Putamen (tissue), 1 donor: ENCODE measurements around the gene TMCO4.
"Not testable (repeated sequence)": the region's sequence is repeated elsewhere in the genome, so short reads cannot be mapped to it uniquely, and the experiment has no call there.

ENCODE experiments used
- DNase-seq: peaks from one replicate; pipeline ENCODE4 v3.0.0-alpha.2; 2016; ENCODE audit warnings: low spot score

Gene TMCO4

DNA sequence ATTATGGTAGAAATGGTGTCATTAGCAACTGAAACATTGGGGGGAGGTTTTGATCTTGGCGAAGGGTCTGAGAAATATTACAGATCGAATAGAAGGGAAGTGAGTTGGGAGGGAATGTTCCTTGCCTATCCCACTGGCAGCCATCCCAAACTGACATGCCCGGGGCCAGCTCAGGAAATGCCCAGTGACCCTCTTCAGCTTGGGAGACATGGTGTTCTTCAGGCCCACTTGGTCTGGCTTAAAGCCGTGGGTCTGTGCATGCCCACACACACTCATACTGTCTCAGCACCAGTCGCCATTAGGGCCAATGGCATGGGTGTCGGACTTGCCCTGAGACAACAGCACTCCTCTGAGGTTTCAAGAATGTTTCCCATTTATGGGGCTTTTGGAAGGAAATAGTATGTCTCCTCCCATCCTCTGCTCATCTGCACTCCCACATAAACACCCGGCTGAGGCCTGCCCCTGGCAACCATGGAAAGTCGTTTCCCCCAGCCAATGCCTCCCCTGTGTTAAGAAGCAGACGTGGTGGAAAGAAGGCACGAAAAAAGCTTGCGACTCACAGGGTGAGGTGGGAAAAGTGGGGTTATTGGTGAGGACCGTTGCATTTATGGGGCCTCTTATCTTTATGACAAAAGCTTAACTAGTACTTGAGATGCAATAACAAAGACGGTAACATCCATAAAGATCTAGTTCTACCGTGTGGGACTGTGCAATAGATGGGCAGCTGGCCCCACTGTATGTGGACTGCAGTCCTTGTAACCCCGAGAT, 13.3 kb upstream of the TMCO4 start:
- no peak for DNase-seq

DNA sequence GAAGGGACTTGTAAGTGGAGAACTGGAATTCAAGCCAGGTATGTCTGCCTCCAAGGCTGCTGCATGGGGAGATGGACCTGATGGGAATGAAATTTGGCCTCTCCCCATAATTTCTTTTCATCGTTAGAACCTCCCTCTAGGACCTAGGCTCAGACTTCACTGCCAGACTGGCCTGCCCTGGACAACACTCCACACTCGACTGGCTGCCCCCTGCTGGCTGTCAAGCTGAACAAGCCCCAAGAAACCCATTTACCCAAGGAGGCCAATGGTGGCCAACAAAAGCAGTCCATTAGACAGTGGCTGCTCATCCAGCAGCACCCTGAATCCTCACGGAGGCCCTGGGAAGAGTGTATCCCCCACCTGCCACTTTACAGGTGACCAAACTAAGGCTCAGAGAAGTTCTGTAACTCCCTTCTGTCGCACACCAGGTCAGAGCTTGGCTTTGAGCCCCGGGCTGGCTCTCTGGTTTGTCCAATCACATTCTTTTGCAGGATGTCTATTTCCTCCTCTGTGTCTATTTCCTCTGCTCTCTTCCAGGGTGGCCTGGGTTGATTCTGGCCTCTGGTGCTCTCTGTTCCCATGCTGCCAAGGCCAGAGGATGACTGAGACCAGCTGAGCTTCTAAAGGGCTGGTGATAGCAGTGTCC, 11.6 kb upstream of the TMCO4 start:
- DNase-seq, result no peak

DNA sequence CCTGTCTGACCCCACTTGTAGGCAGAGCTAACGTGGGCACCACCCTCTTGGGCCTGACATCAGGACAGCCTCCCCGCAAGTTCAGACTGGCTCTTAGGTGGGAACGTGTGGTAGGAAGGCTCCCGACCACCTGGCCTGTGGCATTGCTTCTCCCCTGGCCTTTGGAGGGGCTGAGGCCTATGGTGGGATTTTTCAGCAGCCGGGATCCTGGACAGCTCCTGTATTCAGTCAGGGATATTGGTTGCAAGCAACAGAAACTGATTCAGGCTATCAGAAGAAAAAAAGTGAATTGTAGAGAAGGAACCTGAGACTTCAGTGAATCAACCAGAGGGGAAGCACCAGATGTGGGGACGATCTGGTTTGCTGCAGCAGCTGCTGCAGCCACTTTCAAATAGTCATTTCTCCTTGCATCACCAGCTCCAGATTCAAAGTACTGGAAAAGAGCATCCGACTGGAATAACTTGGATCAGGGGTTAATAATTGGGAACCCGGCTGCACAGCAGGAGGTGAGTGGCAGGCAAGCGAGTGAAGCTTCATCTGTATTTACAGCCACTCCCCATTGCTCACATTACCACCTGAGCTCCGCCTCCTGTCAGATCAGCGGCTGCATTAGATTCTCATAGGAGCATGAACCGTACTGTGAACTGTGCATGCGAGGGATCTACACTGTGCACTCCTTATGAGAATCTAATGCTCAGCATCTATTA, 9.5 kb upstream of the TMCO4 start:
- DNase-seq, result no peak

DNA sequence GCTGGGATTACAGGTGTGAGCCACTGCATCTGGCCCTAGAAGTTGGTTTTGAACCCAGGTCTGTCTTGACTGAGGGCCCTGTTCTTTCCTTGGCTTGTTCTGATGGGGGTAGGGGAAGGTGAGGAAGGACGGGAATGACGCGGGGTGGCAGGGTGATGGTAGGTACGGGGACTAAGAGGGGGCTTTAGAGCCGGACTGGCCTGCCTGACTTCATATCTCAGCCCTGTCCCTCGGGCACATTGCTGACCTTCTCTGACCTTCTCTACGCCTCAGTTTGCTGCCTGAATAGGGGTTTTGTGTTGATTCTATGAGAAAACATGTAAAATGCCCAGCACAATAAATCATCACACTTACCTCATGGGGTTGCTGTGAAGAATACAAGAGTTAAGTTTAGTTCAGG, 8.6 kb upstream of the TMCO4 start:
- no peak for DNase-seq

DNA sequence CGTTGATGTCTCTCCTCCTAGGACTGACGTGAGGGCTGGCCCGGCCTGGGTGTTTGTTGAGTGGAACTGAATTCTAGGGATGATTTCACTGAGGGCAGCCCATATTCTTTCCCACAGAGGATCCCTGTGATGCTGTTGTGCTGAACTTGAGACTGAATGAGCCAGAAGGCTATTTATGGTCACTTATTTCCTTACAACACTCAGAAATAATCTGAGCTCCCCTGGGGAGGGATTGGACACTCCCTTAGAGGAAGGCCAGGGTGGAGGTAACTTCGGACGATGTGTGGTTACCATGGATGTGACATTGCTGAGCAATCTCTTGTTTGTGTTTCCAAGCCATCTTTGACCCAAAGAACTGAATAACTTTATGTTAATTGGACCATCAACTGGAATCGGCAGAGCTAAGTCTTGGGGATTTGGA, 5.1 kb upstream of the TMCO4 start:
- no peak for DNase-seq

DNA sequence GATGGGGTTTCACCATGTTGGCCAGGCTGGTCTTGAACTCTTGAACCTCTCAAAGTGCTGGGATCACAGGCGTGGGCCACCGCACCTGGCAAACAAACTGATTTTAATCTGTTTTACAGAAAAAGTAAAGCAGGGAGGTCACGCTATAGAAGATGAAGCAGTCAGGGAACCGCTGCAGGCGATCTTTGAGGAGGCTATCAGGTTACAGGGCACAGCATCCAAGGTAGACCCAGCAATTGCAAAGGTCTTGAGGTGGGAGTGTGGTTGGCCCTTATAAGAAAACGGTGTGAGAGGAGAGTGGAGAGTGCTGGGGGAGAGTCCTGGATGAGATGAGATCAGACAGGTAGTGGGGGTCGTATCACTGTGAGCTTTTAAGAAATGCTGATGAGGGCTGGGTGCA, 2.6 kb upstream of the TMCO4 start:
- DNase-seq, result no peak

DNA sequence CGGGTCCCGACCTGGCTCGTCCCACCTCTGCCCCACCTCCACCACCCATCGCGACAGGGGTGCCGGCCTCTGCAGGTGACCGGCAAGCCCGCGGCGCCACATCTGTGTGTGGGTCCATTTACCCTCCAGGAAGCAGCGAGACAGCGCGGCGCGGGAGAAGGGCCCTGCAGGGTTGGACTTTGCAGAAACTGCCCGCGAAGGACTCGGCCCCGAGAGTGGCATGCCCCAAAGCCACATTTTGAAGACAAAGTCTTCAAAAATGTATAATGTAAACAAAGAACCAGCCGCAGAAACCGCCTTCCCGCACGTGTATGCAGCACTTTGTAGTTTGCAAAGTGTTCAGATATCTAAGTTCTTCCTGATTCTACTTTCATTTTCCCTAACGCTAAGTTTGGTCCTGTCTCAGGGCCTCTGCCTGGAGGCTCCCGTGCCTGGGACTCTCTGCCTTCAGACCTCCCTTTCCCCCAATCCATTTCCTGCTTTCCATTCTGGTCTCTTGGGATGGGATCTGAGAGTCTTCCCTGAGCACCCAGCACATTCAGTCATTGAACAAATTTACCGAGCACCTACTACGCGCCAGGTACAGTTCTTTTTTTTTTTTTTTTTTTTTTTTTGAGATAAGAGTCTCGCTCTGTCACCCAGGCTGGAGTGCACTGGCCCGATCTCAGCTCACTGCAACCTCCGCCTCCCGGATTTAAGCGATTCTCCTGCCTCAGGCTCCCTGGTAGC, 524 bp upstream of the TMCO4 start:
- DNase-seq, result no peak

DNA sequence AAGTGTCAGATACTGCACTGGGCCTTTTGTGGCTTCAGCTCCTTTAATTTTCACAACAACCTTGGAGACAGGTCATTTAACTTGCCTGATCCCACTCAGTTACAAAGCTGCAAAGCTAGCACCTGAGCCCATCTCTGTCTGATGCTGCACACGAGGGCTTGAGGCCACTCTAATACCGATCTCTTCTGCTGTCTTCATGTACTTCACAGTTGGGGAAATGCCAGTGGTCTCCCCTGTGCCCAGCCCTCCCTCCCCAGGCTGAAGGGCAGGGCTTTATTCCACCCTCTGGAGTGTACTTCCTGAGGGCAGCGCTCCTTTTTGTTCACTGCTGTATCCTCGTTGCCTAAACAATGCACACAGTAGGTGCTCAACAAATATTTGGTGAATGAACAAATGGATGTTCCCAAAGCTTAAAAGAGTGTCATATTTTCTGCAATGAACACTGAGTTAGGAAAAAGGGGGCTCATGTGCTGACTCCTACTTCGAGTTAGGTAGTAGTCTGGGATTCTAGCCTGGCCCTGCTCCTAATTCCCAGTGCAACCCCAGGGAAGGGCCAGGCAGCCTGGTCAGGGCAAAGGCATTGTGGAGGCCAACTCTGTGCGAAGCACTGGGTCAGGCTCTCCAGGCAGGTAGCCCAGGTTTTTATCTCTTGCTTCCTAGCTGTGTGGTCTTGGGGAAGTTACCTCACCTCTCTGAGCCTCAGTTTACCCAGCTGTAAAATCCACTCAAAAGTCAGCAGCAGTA, 1.1 kb downstream of the TMCO4 start:
- DNase-seq, result no peak

DNA sequence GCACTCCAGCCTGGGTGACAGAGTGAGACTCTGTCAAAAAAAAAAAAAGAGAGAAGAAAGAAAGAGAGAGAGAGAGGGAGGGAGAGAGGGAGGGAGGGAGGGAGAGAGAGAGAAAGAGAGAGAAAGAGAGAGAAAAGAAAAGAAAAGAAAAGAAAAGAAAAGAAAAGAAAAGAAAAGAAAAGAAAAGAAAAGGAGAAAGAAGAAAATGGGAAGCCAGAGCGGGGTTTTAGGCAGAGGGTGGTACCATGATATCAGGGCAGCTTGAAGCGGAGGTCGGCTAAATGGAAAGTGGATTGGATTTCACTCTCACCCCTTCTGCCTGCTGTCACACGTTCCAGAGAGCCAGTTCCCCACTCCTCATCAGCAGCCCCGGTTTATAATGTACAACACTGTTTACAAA, 1.9 kb downstream of the TMCO4 start:
- no peak for DNase-seq

DNA sequence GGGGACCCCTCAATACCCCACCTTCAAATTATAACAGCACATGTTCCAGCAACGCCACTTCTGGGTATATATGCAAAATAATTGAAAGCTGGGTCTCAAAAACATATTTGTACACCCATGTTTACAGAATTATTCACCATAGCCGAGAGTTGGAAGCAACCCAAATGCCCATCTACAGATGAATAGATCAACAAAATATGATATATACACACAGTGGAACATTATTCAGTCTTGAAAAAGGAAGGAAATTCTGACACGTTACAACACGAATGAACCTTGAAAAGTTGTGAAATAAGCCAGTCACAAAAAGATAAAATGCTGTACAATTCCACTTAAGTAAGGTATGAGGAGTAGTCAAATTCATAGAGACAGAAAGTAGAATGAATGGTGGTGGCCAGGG, 5.1 kb downstream of the TMCO4 start:
- no peak for DNase-seq

DNA sequence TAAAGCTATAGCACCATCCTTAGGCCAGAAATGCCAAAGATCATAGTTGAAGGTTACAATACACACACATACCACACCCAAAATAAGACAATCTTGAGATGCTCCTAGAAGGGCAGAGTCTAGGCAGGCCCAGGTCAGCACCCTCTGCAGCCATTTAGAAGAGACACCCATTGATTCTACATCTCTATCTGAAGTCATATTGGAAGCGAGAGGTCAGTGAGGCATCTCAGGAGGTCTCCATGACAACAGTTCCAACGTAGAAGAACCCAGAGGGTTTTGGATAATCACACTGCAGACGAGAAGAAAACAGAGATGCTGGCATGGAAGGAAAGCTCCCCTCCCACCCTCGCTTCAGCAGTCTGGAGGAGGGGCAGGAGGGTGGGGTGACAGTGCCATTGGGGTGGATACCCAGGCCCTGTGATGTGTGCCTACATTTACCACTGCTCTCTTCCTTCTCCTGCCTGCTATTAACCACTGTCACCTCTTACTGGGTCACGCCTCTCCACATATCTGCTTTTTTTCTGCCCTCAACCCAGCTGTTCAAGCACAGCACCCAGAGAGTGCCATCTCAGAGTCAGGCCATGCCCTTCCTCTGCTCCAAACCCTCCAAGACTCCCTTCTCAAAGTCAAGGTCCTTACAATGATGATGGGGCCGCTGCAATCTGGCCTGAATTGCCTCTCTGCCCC, 6.2 kb downstream of the TMCO4 start:
- no peak for DNase-seq

DNA sequence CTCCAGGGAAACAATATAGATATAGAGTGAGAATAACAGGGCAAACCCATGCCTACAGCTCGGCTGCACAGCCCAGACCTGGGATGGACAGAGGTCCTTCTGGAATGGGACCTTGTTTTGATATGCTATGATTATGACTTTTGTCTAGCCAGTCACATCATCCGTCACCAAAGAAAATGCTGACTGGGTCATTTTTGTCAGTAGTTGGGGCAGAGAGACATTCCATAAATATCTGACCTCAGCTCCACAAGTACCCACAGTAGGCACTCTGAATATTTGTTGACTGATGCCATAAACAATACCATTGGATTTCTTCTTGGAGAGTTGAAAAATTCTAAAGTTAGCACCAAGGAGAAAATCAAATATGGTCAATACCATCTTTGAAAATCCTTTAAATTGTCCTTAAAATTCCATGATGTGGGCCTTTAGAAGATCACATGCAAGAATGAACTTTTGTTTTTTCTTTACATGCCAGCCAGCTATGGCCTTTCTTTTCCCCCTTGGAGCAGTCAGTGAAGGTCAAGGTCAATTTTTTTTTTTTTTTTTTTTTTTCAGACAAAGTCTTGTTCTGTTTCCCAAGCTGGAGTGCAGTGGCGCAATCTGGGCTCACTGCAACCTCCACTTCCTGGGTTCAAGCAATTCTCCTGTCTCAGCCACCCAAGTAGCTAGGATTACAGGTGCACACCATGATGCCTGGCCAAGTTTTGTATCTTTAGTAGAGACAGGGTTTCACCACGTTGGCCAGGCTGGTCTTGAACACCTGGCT, 7.3 kb downstream of the TMCO4 start:
- no peak for DNase-seq

DNA sequence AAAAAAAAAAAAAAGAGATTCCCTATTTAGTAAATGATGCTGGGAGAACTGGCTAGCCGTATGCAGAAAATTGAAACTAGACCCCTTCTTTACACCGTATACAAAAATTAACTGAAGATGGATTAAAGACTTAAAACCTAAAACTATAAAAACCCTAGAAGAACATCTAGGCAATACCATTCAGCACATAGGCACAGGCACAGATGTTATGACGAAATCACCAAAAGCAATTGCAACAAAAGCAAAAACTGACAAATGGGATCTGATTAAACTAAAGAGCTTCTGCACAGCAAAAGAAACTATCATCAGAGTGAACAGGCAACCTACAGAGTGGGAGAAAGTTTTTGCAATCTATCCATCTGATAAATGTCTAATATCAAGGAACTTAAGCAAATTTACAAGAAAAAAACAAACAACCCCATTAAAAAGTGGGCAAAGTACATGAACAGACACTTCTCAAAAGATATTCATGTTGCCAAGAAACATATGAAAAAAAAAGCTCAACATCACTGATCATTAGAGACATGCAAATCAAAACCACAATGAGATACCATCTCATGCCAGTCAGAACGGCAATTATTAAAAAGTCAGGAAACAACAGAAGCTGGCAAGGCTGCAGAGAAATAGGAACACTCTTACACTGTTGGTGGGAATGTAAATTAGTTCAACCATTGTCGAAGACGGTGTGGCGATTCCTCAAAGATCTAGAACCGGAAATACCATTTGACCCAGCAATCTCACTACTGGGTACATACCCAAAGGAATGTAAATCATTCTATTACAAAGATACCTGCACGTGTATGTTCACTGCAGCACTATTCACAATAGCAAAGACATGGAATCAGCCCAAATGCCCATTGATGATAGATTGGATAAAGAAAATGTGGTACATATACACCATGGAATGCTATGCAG, 9.4 kb downstream of the TMCO4 start:
- not testable (repeated sequence) for DNase-seq

DNA sequence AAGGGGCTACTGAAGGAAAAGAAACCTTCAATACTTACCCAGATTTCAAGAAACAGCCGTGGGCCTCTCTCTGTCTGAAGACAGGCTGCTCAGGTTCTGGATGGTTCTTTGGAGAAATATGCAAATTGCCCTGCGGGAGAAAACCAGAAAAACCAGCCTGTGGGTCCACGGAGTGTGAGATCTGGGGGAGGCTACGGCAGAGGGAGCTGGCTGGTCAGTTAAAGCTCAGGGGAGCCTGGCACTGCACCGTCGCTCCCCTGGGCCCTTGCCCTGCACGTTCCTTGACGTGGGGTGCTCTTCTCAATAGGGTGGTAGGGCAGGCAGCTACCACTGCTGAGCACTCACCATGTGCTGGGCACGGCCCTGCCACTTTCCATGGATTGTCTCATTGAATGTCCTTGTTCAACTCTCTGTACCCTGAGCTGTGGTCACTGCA, 12.7 kb downstream of the TMCO4 start:
- DNase-seq, result no peak

DNA sequence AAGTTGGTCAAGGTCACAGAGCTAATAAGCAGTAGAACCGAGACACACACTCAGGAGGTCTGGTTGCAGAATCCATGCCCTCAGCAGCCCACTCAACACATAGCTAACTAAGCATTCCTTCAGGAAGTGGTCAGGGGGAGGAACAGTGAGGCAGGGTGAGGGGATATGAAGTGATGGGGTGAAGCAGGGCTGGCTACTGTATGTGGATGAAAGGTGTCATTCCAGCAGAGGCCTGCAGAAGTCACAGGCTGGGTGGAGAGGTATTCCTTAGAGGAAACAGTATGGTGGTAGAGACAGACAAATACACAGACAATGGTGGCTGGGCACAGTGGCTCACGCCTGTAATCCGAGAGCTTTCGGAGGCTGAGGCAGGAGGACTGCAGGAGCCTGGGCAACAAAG, 14.1 kb downstream of the TMCO4 start:
- DNase-seq, result no peak

DNA sequence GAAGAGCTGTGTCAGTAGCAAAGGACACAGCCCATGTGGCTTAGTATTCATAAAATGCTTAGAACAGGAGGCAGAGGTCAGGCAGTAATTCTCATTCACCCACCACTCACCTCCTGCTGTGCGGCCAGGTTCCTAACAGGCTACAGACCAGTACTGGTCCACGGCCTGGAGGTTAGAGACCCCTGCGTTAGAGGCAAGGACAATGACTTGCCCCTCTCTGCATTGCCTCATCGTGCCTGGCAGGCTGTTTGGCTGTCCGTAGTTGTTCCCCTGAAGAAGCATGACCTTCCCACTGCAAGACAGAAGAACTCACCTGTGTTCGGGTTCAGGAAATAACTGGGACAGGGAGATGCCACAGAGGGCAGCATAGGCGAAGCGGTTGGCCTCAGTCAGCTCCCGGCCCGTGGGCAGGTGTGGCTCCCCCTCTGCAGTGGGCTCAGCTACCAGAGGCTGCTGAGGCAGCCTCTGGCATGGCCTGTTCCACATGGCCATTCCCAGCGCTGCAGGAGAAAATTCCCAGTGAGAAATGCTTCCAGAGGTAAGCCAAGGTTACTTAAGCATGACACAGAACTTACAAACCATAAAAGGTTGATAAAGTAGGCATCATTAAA, 19.3 kb downstream of the TMCO4 start:
- no peak for DNase-seq

DNA sequence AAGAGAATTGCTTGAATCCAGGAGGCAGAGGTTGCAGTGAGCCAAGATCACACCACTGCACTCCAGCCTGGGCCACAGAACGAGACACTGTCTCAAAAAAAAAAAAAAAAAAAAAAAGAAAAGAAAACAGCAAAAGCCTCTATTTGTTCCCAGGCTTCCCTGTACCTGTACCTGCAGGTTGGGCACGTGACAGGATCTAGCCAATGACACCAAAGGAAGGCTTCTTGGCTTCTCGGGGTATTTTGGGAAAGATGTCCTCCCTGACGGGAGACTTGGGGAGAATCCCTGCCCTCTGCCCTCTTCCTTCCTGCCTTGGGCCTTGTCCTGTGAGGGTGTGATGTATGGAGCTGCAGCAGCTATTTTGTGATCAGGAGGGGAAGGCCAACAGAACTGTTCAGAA, 22.8 kb downstream of the TMCO4 start:
- no peak for DNase-seq

DNA sequence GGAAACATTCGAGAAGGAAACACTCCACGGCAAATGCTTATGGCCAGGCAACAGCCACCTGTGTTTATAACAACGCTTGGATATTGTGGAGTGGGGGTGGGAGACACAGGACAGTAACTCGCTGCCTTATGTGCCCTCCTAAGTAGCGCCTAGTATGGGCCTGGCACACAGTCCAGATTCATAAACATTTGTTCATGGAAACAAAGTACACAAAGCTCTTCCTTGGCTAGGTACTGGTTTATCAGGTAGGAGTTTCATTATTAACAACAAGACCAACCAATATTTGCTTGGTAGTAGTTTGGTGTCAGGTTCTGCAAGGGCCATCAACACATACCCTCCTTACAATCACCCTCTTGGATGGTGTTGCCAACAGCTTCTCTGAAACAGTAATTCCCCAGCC, 23.4 kb downstream of the TMCO4 start:
- DNase-seq, result no peak

DNA sequence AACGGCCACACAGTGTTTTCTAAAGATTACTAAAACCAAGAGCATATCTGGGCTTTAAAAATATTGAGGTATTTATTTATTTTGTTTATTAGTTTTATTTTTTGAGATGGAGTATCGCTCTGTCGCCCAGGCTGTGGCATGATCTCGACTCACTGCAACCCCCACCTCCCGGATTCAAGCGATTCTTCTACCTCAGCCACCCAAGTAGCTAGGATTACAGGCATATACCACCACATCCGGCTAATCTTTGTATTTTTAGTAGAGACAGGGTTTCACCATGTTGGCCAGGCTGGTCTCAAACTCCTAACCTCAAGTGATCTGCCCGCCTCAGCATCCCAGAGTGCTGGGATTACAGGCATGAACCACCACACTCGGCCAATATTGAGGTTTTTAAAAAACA, 23.9 kb downstream of the TMCO4 start:
- DNase-seq, result no peak
